ENCODE measurements around the gene RPS8.
"Not testable (repeated sequence)": the region's sequence is repeated elsewhere in the genome, so short reads cannot be mapped to it uniquely, and the experiment has no call there.

RPS8 gene

GRCh38 chr1:44780583-44781121, 5.3 kb downstream of the RPS8 start:
- no peak for DNase-seq (ENCODE audit: low read depth)

GRCh38 chr1:44783697-44784093, 8.4 kb downstream of the RPS8 start:
- DNase-seq (ENCODE audit: low read depth), result no peak

GRCh38 chr1:44784094-44785028, 9.0 kb downstream of the RPS8 start:
- no peak for DNase-seq (ENCODE audit: low read depth)

GRCh38 chr1:44785029-44785380, 9.7 kb downstream of the RPS8 start:
- DNase-seq (ENCODE audit: low read depth), result no peak

GRCh38 chr1:44785501-44786137, 10.3 kb downstream of the RPS8 start:
- DNase-seq (ENCODE audit: low read depth), result no peak

GRCh38 chr1:44786138-44786840, 10.9 kb downstream of the RPS8 start:
- peak; percentile 57 for DNase-seq (ENCODE audit: low read depth)

GRCh38 chr1:44786841-44787426, 11.6 kb downstream of the RPS8 start:
- DNase-seq (ENCODE audit: low read depth), result no peak

GRCh38 chr1:44787506-44787905, 12.2 kb downstream of the RPS8 start:
- DNase-seq (ENCODE audit: low read depth), result no peak

GRCh38 chr1:44788120-44788860, 12.9 kb downstream of the RPS8 start, which contains the start of gene BEST4:
Gene BEST4 (minus strand): TSS chr1:44788170. CDS start chr1:44787705, 465 bp downstream.
- no peak for DNase-seq (ENCODE audit: low read depth)

- no peak for DNase-seq (ENCODE audit: low read depth)
Observed at GRCh38 chr1:44790968-44791801, 15.8 kb downstream of the RPS8 start.

- no peak for DNase-seq (ENCODE audit: low read depth)
Observed at GRCh38 chr1:44792736-44793502, 17.6 kb downstream of the RPS8 start.

GRCh38 chr1:44797886-44798285, 22.5 kb downstream of the RPS8 start:
- not testable (repeated sequence) for DNase-seq (ENCODE audit: low read depth)

- no peak for DNase-seq (ENCODE audit: low read depth)
Observed at GRCh38 chr1:44798481-44799365, 23.4 kb downstream of the RPS8 start.

GRCh38 chr1:44799770-44800584, 24.6 kb downstream of the RPS8 start, which contains the start of gene PLK3:
Gene PLK3 (plus strand): TSS chr1:44800377. CDS start chr1:44800464, 87 bp downstream.
- DNase-seq (ENCODE audit: low read depth), result peak; percentile 97

GRCh38 chr1:44801491-44802305, 26.4 kb downstream of the RPS8 start:
- DNase-seq (ENCODE audit: low read depth), result no peak

GRCh38 chr1:44802306-44803061, 27.1 kb downstream of the RPS8 start:
- DNase-seq (ENCODE audit: low read depth), result no peak

Measured in stimulated activated CD8-positive, alpha-beta memory T cell treated with anti-CD3 and anti-CD28 coated beads, Interleukin-4, amount 100 ng/mL, for 24 hours (primary cell).